Measurements from ENCODE around the gene FOXL2NB.

FOXL2NB gene

GRCh38 chr3:138971766-138972320 is 24.8 kb downstream of the FOXL2NB start:
- H3K4me1 Mint-ChIP-seq, result peaks cover 4% of the 10 kb centered on the region

DNA sequence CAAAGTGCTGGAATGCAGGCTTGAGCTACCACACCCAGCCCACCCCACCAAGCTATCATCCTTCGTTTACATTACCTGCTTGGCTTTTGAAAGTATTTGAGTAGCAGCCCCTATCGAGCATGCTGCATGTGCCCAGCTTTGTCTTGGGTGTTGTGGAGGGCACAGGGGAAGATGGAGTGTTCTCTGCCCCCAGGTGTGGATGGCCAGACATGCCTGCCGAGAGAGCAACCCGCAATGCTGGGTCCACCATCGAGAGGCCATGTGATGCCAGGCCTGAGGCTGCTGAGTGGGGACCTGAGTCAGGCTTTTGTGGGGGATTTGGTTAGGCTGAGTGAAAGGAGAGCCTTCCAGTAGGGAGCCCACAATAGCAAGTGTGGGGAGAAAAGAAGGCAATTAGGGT is 25.9 kb downstream of the FOXL2NB start:
- no peak for DNase-seq
- TF ChIP-seq, protein P1, sequence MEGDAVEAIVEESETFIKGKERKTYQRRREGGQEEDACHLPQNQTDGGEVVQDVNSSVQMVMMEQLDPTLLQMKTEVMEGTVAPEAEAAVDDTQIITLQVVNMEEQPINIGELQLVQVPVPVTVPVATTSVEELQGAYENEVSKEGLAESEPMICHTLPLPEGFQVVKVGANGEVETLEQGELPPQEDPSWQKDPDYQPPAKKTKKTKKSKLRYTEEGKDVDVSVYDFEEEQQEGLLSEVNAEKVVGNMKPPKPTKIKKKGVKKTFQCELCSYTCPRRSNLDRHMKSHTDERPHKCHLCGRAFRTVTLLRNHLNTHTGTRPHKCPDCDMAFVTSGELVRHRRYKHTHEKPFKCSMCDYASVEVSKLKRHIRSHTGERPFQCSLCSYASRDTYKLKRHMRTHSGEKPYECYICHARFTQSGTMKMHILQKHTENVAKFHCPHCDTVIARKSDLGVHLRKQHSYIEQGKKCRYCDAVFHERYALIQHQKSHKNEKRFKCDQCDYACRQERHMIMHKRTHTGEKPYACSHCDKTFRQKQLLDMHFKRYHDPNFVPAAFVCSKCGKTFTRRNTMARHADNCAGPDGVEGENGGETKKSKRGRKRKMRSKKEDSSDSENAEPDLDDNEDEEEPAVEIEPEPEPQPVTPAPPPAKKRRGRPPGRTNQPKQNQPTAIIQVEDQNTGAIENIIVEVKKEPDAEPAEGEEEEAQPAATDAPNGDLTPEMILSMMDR (IDR thresholded peaks at IDR 0.05), result no peak
- Mint-ChIP-seq H3K27me3 (ENCODE audit: low read depth, poor library complexity) (peaks cover 34% of the 10 kb centered on the region), H3K4me1 (peaks cover 5% of the 10 kb centered on the region), H3K27ac (no peak overlapping the region), H3K36me3 (ENCODE audit: low read depth) (no peaks in the 10 kb centered on the region), H3K9me3 (no peaks in the 10 kb centered on the region), H3K4me3 (no peak overlapping the region)

More at GRCh38 chr3:138971766-138972320, 24.8 kb downstream of the FOXL2NB start:
- TF ChIP-seq, protein P1 (IDR thresholded peaks at IDR 0.05), result no peak
- Mint-ChIP-seq H3K9me3 (peaks cover 4% of the 10 kb centered on the region), H3K36me3 (ENCODE audit: low read depth) (no peaks in the 10 kb centered on the region), H3K27ac (no peak overlapping the region), H3K4me3 (no peak overlapping the region), H3K27me3 (ENCODE audit: low read depth, poor library complexity) (peaks cover 42% of the 10 kb centered on the region)
- no peak for DNase-seq

DNA sequence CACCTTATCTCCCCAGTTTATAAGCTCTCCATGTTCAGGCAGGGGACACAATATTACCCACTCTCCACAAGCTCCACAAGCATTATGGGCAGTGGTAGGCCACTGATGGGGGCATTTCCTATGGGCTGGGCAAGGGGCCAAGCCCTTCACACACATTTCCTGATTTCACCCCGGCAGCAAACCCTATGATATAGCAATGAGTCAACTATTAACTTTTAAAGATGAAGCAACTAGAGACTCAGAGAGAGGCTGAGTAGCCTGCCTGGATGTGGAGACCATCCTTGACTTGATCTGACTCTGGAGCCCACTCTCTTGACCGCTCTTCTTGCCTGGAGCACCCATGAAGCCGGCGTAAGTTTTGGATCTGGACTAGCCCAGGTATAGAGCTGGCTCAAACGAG is 27.4 kb downstream of the FOXL2NB start:
- Mint-ChIP-seq H3K27me3 (ENCODE audit: low read depth, poor library complexity) (peaks cover 29% of the 10 kb centered on the region), H3K36me3 (ENCODE audit: low read depth) (no peaks in the 10 kb centered on the region), H3K9me3 (no peaks in the 10 kb centered on the region), H3K4me3 (no peak overlapping the region), H3K4me1 (peaks cover 5% of the 10 kb centered on the region), H3K27ac (no peak overlapping the region)
- TF ChIP-seq, protein P1 (IDR thresholded peaks at IDR 0.05), result no peak
- no peak for DNase-seq

GRCh38 chr3:138975351-138975750 is 28.3 kb downstream of the FOXL2NB start:
- TF ChIP-seq, protein P1 (IDR thresholded peaks at IDR 0.05), result no peak
- Mint-ChIP-seq H3K9me3 (no peaks in the 10 kb centered on the region), H3K36me3 (ENCODE audit: low read depth) (no peaks in the 10 kb centered on the region), H3K4me3 (no peak overlapping the region), H3K27ac (no peak overlapping the region), H3K4me1 (peaks cover 5% of the 10 kb centered on the region), H3K27me3 (ENCODE audit: low read depth, poor library complexity) (peaks cover 28% of the 10 kb centered on the region)
- no peak for DNase-seq

DNA sequence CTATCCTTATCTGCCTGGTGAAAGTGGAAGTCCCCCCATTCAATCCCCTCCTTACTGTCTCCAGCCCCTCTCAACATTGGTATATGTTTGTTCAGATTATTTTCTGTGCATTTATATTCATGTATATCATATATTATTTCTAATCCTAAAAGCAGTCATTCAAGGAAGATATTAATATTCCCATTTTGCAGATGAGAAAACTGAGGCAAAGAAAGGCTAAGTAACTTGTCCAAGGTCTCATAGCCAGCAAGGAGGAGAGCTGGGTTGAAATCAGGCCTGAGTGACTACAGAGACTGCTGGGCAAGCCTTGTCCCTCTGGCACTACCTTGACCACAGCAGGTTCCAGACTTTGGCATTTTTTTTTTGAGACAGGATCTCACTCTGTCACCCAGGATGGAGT is 29.0 kb downstream of the FOXL2NB start:
- Mint-ChIP-seq H3K27ac (no peak overlapping the region), H3K36me3 (ENCODE audit: low read depth) (no peaks in the 10 kb centered on the region), H3K9me3 (no peaks in the 10 kb centered on the region), H3K27me3 (ENCODE audit: low read depth, poor library complexity) (peaks cover 24% of the 10 kb centered on the region), H3K4me3 (no peak overlapping the region), H3K4me1 (peaks cover 5% of the 10 kb centered on the region)
- no peak for DNase-seq
- TF ChIP-seq, protein P1 (IDR thresholded peaks at IDR 0.05), result no peak

- H3K4me3 Mint-ChIP-seq, result no peak overlapping the region
- DNase-seq, result no peak
- TF ChIP-seq, protein P1 (IDR thresholded peaks at IDR 0.05), result no peak
- H3K36me3 Mint-ChIP-seq (ENCODE audit: low read depth), result no peaks in the 10 kb centered on the region
- no peak overlapping the region for H3K27ac Mint-ChIP-seq
- H3K27me3 Mint-ChIP-seq (ENCODE audit: low read depth, poor library complexity), result peaks cover 7% of the 10 kb centered on the region
- H3K4me1 Mint-ChIP-seq, result peaks cover 25% of the 10 kb centered on the region
- no peaks in the 10 kb centered on the region for H3K9me3 Mint-ChIP-seq
Measured at GRCh38 chr3:138984816-138985215, 37.8 kb downstream of the FOXL2NB start.
